Bone marrow (tissue), 2 donors: ENCODE measurements around the gene RAB7B.

Source experiments
- DNase-seq, 2 donors: peaks; one replicate each; lab custom pipeline; 2025; lab: John Stamatoyannopoulos, UW

RAB7B gene

DNA sequence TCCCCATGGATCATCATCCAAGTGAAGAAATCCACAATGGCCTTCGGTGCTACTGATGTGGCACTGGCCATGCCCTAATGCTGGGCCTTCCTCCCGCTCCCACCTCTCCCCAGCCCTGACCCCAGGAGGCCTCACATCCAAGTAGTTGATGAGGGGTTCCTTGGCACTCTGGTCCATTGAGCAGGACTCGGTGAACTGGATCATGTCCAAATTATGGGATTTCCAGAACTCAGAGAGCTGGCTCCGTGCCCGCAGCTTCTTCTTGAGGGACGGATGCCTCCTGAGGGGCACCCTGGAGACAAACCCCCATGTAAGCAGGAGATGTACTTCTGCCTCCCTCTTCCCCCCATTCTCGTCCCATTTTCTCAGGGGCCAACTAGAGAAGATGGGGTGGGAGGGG is 19.6 kb upstream of the RAB7B start:
- DNase-seq = no peak

DNA sequence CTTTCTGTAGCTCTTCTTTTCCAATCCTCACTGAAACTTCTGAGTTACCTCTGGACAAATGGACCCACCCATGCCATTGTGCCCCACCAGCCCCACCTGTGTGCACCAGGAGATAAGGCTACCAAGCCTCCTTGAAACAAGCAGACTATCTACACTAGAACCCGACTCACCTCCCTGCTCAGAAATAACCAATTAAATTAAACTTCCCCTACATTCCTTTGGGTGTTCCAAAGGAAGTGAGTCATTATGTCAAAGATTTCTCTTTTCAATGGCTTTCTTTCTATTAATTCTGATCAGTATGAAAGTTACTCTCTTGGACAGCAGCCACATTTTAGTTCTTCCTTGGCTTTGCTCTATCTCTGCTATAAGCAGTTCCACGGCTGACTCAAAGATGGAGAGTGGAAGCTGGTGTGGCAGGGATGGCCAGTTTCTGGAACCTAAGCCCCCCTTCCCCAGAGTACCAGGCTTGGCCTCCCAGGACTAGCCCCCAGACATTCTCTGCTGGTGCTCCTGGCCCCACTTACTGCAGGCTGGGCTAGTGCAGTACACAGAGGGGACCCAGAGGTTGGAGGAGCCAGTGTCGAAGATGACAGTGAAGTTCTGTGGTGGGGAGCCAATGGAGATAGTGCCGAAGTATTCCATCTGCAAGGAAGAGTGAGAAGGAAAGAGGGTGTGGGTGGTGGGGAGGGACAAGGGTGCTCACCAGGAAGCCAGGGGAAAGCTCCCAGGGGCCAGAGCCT is 18.6 kb upstream of the RAB7B start:
- DNase-seq = peak in 1 of 2 donors; percentile 40

- no peak for DNase-seq
These were observed 17.9 kb upstream of the RAB7B start for GRCh38 chr1:206021008-206021625.

GRCh38 chr1:206020393-206021007 is 17.3 kb upstream of the RAB7B start:
- no peak for DNase-seq

DNA sequence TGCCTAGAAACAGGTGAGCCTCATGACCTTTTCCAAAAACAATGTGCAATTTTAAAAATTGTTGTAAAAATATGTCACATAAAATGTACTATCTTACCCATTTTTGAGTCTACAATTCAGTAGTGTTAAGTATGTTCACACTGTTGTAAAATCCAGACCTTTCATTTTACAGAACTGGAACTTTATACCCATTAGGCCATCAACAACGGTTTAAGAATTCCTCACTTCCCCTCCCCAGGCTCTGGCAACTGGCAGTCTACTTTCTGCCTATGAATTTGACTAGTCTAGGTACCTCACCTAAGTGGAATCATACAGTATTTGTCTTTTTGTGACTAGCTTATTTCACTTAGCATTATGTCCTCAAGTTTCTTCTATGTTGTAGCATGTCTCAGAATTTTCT is 11.9 kb upstream of the RAB7B start:
- no peak for DNase-seq

DNA sequence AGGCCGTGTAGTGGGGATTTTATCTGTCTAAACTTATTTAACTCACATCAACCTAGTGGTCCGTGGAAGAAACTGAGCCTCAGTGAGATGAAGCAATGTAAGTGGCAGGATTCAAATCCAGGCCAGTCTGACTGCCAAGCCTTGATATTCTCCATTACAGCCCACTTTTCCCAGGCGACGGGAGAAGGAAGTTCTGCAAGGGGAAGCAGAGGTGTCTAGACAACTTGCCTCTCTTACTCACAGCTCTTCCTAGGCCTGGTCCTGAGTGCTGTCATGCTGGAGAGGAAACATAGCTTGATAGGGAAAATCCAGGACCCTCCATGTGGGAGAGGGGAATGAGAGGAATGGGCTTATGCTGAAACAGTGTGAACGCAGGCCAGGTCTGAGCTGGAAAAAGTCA is 11.4 kb upstream of the RAB7B start:
- DNase-seq = no peak

- peak in 1 of 2 donors; percentile 25 for DNase-seq
These were observed 10.0 kb upstream of the RAB7B start for GRCh38 chr1:206013026-206013795.

DNA sequence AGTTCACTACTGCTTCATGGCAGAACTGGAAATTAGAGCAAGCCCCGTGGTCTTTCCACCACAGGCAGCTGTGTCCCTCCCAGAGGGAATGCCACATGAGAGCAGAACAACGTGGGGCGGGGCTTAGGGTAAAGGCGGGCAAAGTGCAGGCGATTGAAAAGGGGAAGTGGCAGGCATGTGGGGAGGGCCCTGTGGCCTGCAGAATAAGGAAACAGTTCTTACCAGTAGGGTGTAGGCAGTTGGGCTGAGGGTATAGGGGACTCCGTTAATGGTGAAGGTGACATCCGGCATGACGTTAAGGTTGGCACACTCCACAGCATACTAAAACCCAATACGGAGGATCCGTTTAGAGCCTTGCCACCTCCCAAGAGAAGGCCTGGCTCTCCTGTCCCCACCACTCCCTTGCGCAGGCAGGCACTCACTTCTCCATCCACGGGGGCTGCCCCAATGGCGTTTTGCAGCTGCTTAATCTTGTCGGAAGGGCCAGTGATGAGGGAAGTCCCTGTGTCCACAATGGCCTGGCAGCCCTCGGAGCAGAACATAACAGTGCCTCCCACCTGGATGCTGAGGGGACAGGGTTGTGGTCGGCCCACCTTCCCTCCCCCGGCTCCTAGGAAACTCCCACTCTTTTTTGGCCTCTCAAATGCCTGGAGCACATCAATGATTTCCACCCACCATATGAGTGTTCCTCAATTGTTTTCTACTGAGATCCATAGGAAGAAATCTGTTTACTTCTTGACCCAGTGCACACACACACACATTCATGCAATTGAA is 9.1 kb upstream of the RAB7B start:
- DNase-seq = peak; percentile 57 to 98

DNA sequence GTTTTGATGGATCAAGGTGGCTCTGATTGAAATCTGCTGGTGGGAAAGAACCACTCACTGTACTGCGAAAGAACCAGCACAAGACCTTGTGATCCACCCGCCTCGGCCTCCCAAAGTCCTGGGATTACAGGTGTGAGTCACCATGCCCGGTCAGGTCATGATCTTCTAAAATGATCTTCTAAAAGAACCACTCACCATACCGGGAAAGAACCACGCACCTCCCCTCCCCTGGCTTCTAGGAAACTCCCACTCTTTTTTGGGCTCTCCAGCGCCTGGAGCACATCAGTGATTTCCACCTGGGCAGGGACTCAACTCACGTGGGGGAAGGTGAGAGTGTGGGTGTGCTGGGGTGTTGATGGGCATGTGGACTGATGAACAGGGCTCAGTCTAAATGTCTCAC is 7.9 kb upstream of the RAB7B start:
- DNase-seq = no peak

DNA sequence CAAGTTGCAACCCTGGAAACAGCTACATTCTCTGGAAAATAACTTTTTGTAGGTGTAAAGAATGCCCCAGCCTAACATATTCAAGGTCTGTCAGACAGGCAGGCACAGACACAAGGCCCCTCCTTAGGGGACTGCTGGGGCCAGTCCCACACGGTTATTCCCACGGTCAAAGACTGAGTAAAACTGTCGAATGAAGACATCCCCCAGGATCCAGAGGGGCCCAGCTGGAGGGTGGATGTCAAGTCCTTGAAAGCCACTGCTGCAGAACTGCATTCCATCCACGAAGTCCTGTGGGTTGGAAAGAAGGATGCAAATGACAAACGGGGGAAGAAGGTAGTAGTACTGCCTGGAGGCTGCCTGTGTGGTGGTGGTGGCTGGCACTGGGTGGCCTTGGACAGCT is 6.9 kb upstream of the RAB7B start:
- no peak for DNase-seq

- DNase-seq = no peak
These were observed 3.8 kb upstream of the RAB7B start for GRCh38 chr1:206006946-206007345.

- DNase-seq = peak in 1 of 2 donors; percentile 38
These were observed 2.6 kb upstream of the RAB7B start for GRCh38 chr1:206005778-206006180.

GRCh38 chr1:206005234-206005633 is 2.0 kb upstream of the RAB7B start:
- no peak for DNase-seq

DNA sequence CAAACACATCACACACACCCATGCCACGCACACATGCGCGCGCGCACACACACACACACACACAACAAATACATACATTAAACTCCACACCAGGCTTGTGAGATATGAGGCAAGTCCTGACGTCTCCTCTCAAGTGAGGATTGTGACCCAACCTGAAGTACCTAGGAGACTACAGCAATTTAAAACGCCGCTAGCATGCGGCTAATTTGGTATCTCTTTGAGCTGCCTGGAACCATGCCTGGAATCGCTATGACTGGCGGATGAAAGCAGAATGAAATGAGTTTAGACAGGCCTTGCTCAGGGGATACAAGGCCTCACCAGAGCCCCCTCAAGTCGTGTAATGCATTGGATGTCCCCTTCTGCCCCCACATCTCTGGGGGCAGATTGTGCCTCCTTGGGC is 1.6 kb upstream of the RAB7B start:
- no peak for DNase-seq

DNA sequence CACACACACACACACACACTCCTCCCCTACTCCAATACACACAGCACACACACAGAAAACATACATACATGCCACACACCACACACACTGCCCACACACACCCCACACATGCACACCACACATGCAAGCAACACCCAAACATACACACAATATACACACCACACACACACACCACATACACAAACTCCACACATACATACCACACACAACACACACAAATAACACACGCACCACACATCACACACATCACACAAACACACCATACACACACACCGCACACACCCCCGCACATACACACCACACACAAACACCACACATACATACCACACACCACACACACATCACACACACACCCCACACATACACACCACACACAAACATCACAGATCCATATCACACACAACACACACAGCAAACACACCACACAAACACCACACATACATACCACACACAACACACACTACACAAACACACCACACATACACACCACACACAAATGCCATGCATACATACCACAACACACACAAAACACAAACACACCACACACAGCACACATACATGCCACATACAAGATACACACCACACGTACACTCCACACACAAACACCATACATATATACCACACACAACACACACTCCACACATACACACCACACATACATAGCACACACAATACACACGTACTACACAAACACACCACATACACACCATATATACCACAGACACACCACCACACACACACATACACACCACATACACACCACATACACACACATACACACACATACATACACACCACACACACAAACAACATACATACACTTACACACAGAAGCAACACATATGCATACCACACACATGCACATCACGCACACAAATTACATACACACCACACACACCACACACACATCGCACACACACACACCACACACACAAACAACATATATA is 932 bp upstream of the RAB7B start:
- DNase-seq = no peak

- no peak for DNase-seq
These were observed 1.0 kb downstream of the RAB7B start for GRCh38 chr1:206002160-206002559.

- peak; percentile 32 to 56 for DNase-seq
These were observed 1.7 kb downstream of the RAB7B start for GRCh38 chr1:206001476-206001888.

- no peak for DNase-seq
These were observed 2.4 kb downstream of the RAB7B start for GRCh38 chr1:206000641-206001339.

DNA sequence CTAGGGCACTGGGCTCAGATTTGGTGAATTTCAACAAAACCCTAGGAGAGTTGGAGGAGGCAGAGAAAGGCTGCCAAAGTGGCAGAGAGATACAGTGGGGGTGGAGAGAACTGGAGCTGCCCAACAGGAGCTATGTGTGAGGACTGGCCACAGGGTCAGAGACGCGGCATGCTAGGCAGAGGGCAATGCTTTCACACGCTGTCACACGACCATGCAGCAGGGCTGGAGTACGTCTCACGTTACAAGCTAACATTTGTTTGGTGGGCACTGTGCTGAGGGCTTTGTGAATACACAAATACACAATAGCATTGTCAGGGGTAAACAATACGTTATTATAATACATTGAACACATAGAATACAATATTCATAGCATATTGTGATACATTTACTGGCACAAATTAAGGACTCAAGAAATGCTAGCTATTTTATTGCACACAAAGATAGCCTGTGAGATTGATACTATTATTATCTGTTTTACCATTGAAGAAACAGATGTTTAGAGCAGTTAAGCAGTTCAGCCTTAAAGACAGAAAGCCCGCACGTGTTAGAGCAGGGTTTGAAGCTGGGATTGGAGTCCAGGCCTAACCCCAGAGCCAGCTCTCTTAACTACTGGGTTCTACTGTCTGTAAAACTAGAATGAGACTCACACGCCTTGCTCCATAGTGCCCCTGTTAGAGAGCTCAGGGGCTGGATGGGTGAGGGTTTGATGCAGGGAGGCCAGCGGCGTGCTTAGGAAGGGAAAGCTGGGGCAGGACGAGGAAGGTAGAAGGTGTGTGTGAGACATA is 4.5 kb downstream of the RAB7B start:
- DNase-seq = no peak
